Heart left ventricle (tissue), 13 donors: ENCODE data around the gene KCNA2.

Experiments
- CTCF ChIP-seq, 12 donors: fragments of 200-600 bp; sonication (generic) in 4 of 12; IDR thresholded peaks; one replicate each; pipeline versions ENCODE4 v1.5.0 to v1.8.0; 2018 to 2022; ENCODE audit warnings: antibody characterized with exemption in 12 of 12, mild to moderate bottlenecking in 5 of 12
- POLR2A ChIP-seq, 2 donors: fragments of 450-650 bp; IDR thresholded peaks; one replicate each; pipeline ENCODE4 v1.6.1; 2017; ENCODE audit warnings: antibody characterized with exemption in 2 of 2, mild to moderate bottlenecking in 2 of 2, moderate library complexity in 2 of 2
- donor health status: ischemic (EF 13 %, LVEDD 7.1; RV severe dilation, severe dysfunction).
- donor health status: DM: no; HTN: yes; CAD: no.
- donor health status: DM: no; HTN: no; CAD: no.
- donor health status: ischemic (EF 25% LVEDD 6.9; RV normal size, moderate dysfunction).
- donor health status: ischemic (EF 25% LVEDD 5.7; RV mildly dilated, moderate dysfunction).
- donor health status: ischemic (EF 35%, LVEDD 5.7; RV mildly dilated, moderate dysfunction).
- donor health status: nonischemic (EF 11% LVEDD 7.7; RV severe dilation, severe dysfunction).
- donor health status: DM: yes; HTN: yes; CAD: no.
- donor health status: PGD.
- donor health status: ischemic (EF 29% LVEDD 5.4; RV normal size, mild dysfunction).
- donor health status: nonischemic (EF 23%, LVEDD 6.1; RV moderate dilation, normal function).

DNA sequence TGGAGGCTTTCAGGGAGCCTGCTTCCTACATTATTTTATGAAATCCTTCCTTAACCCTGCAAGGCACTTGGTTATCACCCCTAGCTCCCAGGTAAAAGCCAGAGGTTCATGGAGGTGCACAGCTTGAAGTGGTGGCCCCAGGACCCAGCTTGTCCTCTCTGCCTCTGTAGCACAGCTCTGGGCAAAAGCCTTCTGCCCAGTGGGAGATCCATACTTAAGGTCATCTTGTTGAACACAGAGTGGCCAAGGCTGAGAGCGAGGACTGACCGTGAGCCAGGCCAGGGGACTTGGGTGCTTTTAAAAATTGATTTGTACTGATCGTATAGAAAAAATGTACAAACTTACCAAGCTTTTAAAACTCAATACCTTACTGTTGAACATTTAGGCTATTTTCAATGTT is 33.4 kb downstream of the KCNA2 start:
- TF ChIP-seq POLR2A (IDR thresholded peaks at IDR 0.05) (no peak), CTCF (IDR thresholded peaks at IDR 0.05) (no peak)
